ENCODE data around the gene GRIK1.

DNA sequence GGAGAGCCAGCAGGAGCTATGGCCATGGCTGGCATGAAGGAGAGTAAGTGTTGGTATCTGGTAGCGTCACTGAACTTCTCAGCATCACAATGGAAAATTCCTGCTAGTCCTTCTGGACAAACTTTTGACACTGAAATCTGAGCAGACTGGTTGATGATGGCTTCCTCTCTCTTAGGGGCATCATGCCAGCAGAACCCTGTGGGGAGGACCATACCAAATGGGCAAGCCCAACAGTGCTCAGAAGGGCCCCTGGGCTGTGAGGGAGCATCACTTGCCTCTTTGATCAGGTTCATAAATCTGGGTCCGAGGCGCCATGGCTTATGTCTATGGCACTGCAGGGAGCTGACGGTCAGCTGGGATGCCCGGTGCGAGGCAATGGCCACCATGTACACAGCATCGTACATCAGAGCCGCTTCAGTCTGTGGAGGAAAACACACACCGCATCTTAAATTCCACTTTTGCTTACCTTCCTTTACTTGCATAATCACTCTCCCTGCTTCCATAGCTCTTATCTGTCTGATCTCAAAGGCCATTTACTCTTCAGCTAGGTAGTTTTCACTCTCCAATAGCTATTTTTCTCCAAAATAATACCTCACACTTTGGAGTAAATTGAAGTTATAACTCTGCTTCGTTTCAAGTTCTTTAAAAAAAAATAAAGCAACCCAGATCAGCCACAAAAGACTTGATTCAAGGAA lies 297.1 kb downstream of the GRIK1 start:
- TF ChIP-seq, protein P1, sequence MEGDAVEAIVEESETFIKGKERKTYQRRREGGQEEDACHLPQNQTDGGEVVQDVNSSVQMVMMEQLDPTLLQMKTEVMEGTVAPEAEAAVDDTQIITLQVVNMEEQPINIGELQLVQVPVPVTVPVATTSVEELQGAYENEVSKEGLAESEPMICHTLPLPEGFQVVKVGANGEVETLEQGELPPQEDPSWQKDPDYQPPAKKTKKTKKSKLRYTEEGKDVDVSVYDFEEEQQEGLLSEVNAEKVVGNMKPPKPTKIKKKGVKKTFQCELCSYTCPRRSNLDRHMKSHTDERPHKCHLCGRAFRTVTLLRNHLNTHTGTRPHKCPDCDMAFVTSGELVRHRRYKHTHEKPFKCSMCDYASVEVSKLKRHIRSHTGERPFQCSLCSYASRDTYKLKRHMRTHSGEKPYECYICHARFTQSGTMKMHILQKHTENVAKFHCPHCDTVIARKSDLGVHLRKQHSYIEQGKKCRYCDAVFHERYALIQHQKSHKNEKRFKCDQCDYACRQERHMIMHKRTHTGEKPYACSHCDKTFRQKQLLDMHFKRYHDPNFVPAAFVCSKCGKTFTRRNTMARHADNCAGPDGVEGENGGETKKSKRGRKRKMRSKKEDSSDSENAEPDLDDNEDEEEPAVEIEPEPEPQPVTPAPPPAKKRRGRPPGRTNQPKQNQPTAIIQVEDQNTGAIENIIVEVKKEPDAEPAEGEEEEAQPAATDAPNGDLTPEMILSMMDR (conservative IDR thresholded peaks at IDR 0.05 in 1 of 2, IDR thresholded peaks at IDR 0.05 in 1 of 2; ENCODE audit: extremely low read depth in 1 of 2, insufficient read depth in 1 of 2, low read depth in 1 of 2, low read length in 2 of 2): no peak
- no peak for TF ChIP-seq EZH2 (IDR thresholded peaks at IDR 0.05; ENCODE audit: borderline replicate concordance, low read length)
